HG02610 (cell line): ENCODE results near the gene BBS5.
"Not testable (repeated sequence)": the region's sequence is repeated elsewhere in the genome, so short reads cannot be mapped to it uniquely, and the experiment has no call there.

Experiments
- ATAC-seq: cut with Tn5 transposase; IDR thresholded peaks from one replicate; pipeline ENCODE4 v1.9.1; 2021; ENCODE audit warnings: mild to moderate bottlenecking, moderate library complexity; ENCODE audit not compliant: unreplicated experiment

Gene BBS5

DNA sequence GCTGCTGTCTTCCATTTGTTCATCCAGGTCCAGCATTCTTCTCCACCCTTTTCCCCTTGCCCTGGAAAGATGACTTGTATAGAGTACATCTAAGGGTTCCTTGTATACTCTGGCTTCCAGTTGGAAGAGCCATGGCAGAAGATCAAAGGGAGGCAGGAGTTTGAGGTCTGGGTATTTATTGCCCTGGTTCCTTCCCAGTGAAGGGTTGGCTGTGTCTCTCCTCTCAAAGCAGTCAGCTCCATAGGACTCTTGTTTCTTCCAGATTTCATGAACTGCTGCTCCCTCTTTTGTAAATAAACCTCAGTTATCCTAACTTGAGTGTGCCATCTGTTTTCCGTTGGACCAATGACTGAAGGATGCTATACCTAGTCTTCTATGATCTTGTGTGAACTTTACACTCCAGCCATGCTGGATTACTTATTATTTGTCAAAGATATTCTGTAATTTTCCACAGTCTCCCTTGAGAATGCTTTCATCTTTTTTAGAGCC is 6.4 kb downstream of the BBS5 start:
- no peak for ATAC-seq

- ATAC-seq, result no peak
Measured at GRCh38 chr2:169486487-169486886, 7.2 kb downstream of the BBS5 start.

DNA sequence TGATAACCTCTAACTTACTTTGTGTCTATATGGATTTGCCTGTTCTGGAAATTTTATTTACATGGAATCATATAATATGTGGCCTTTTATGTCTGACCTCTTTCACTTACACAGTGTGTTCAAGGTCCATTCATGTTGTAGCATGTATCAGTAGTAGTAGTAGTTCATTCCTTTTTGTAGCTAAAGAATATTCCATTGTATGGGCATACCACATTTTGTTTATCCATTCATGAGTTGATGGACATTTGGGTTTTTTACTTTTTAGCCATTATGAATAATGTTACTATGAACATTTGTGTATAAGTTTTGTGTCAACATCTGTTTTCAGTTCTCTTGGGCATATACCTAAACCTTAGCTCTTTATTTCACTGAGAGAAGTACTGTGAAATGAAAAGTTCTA is 11.5 kb downstream of the BBS5 start:
- no peak for ATAC-seq

DNA sequence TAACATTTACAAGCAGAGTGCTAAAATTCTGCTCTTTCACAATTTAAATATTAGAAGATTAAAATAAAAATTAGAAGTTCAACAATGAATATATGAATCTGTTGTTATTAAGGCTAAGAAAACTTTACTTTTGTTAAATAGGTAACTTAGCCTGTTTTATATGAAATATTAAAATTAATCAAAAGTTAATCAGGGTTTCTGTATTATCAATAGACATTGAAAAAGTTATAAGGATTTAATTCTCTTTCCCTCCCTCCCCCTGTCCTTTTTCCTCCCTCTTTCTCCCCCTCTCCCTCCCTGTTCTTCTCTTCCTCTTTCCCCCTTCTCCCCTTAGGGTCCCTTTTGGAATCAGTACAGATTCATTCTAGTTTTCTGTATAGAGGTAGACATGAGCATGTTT is 12.1 kb downstream of the BBS5 start:
- ATAC-seq, result no peak

- no peak for ATAC-seq
Measured at GRCh38 chr2:169493360-169493759, 14.1 kb downstream of the BBS5 start.

DNA sequence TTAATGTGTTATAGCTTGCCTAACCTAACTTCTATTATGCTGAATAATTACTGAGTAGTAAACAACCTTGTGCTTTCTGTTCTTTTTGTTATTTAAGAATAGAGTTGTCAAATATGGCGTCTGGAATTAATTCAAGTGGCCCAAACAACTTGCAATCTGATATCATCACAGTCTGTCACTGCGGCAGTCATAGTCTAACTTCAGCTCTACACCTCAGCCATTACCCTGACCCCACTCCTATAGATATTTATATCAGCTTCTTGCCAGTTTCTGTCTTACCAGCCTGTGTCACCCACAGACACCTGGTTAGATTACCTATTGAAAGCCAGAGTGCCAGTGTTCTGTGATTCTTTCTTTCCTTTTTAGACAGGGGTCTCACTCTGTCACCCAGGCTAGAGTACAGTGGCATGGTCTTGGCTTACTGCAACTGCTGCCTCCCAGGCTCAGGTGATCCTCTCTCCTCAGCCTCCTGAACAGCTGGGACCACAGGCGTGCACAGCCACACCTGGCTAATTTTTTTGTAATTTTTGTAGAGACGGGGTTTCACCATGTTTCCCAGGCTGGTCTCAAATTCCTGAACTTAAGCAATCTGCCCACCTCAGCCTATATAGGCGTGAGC is 16.1 kb downstream of the BBS5 start:
- ATAC-seq, result no peak

DNA sequence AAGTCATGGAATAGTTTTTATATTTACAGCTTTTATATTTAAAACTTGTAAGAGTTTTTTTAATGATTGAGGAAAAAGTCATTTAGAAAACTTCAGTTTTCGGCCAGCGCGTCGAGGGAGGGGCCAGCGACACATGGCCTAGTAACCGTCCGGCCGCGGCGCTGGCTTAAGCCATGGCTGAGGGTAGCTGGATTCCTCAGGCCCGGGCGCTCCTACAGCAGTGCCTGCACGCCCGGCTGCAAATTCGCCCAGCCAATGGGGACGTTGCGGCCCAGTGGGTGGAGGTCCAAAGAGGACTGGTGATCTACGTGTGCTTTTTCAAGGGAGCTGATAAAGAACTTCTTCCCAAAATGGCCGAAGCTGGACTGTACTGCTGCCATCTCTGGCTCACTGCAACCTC is 25.4 kb downstream of the BBS5 start:
- ATAC-seq, result no peak

DNA sequence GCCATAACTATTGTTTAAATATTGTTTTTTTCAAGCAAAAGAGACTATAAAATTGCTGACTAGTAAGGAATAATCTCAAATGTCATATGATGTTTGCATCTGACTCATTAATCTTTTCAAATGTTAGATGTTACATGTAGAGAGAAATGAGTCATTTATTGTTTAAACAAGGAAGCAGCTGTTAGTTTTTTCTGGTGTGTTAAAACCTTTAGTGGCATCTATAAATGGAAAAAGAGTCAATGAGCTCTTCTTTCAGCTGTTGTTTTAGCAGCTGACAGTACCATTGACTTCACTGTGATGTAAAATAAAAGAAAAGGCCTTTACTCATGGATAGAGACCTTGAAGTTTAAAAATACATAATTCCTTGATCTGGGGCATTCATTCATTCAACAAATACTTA is 28.4 kb downstream of the BBS5 start:
- ATAC-seq, result no peak

GRCh38 chr2:169509298-169509885 is 30.1 kb downstream of the BBS5 start, which contains the start of gene KLHL41:
TSS of gene KLHL41 (plus strand) at chr2:169509702. CDS start at chr2:169509779, 77 bp downstream.
- no peak for ATAC-seq

GRCh38 chr2:169509955-169510354 is 30.7 kb downstream of the BBS5 start:
- no peak for ATAC-seq

DNA sequence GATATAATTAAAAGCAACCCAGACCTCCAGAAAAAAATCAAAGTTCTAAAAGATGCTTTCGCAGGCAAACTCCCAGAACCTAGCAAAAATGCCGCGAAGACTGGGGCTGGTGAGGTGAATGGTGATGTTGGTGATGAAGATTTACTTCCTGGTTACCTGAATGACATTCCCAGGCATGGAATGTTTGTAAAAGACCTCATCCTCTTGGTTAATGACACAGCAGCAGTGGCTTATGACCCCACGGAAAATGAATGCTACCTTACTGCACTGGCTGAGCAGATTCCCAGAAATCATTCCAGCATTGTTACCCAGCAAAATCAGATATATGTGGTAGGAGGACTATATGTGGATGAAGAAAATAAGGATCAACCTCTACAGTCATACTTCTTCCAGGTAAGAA is 31.2 kb downstream of the BBS5 start:
- no peak for ATAC-seq

GRCh38 chr2:169511818-169512217 is 32.5 kb downstream of the BBS5 start:
- ATAC-seq, result no peak

- no peak for ATAC-seq
Measured at GRCh38 chr2:169512525-169512924, 33.2 kb downstream of the BBS5 start.

GRCh38 chr2:169513094-169513493 is 33.8 kb downstream of the BBS5 start:
- ATAC-seq, result no peak

DNA sequence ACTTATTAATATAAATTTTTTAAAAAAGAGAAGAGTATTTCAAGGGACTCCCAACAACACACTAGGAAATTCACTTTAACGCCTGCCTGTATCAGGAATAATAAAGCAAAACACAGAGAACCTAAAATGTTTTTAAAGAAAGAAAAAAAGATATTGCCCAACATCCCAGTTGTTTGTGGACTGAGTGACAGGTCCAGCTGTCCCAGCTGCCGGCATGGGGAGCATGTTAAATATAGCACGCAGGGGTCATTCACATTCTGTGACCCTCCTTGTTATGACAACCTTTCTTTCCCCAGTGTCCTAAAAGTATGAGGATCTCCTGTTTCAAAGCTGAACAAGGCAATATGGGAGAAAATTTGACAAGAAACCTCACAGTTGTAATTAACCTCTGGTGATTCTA is 34.6 kb downstream of the BBS5 start:
- no peak for ATAC-seq

DNA sequence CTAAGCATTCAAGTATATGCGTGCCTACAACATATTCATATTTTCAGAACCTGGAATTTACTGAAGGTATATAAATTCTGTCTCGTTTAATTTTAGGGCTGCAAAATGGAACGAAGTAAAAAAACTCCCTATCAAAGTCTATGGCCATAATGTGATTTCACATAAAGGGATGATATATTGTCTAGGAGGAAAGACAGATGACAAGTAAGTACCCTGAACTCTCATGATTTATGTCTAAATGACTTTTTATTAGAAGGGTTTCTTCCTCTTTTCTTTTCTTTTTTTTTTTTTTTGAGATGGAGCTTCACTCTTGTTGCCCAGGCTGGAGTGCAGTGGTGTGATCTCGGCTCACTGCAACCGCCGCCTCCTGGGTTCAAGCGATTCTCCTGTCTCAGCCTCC is 35.5 kb downstream of the BBS5 start:
- ATAC-seq, result not testable (repeated sequence)

GRCh38 chr2:169516488-169516995 is 37.2 kb downstream of the BBS5 start:
- ATAC-seq, result not testable (repeated sequence)

DNA sequence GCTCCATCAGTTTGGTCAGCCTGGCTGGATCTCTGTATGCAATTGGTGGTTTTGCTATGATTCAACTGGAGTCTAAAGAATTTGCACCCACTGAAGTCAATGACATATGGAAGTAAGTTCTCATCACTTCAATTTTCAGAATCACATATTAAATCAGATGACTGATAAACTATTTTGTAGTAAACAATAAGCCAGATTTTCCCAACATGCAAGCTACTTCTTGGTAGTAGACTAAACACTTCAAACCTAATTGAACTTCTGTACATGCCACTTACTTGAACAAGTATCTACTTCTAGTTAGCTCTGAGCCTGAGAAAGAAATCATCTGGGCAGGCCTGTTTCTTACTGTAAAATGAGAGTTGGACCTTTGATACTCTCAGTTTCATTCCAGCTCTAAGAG is 41.6 kb downstream of the BBS5 start:
- no peak for ATAC-seq

DNA sequence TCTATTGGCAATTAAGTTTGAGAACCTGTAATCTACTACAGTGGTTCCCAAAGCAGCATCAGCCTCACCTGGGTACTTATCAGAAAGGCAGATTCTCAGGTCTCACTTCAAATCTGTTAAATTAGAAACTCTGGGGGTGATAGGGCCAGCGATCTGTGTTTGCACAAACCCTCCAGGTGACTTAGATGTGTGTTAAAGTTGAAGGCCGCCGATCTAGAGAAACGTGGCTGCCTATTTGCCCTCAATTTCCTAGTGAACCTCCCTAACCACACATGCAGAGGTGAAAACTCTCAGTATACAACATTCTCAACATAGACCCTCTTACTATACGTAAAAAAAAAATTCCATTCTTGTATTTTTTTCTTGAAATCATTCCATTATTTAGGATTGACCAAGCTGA is 44.4 kb downstream of the BBS5 start:
- no peak for ATAC-seq

- no peak for ATAC-seq
Measured at GRCh38 chr2:169525434-169525833, 46.1 kb downstream of the BBS5 start.

DNA sequence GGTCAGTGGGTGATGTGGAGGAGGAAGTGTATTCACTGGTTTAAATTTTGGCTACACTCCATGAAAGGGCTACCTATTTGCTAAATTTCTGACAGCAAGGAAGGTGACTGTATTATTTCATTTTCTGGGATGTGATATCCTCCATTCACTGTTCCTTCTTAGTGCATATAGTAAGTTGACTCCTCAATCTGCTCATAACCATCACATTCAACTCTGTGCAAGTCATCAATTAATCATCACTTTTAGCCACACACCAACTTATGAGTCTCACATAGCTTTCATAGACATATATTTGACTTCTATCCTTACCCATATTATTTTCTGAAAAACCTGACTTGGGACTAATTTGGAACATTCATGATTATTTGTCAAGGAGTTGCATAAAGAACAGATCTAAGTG is 47.2 kb downstream of the BBS5 start:
- no peak for ATAC-seq

- peak; percentile 71 for ATAC-seq
Measured at GRCh38 chr2:169528271-169528701, 49.0 kb downstream of the BBS5 start.

- not testable (repeated sequence) for ATAC-seq
Measured at GRCh38 chr2:169539460-169539859, 60.2 kb downstream of the BBS5 start.
